HuH-7 (cell line): ENCODE measurements around the gene ANXA9.

ENCODE experiments used
- DNase-seq: peaks from one replicate; pipeline ENCODE4 v3.0.0; 2011; ENCODE audit warnings: low spot score

Gene ANXA9

DNA sequence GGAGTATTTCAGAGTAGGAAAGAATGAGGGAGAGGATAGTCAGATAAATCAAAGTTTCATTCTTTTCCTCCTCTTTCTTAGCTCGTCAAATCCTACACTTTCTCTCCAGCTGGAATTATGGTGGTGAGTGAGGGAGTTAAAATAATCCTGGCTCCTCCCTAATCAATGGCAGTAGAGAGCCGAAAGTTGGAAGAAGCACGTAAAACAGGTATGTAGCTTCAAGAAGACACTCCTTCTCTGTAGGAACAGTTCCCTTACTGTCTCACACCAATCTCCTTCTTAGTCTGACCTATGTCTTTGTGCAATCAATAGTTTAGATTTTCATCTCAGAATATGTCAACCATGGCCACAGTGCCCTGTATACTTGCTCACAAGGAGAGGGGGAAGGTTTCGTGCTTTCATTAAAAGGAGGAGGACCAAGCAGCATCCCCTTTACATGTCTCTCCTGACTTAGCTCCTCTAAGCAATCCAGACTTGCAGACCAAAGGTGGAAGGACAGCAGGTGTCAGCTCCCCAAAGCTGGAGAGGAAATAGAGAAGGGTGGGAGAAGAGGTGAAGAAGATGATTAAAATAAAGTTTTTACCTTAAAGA, 23.7 kb downstream of the ANXA9 start:
- no peak for DNase-seq

DNA sequence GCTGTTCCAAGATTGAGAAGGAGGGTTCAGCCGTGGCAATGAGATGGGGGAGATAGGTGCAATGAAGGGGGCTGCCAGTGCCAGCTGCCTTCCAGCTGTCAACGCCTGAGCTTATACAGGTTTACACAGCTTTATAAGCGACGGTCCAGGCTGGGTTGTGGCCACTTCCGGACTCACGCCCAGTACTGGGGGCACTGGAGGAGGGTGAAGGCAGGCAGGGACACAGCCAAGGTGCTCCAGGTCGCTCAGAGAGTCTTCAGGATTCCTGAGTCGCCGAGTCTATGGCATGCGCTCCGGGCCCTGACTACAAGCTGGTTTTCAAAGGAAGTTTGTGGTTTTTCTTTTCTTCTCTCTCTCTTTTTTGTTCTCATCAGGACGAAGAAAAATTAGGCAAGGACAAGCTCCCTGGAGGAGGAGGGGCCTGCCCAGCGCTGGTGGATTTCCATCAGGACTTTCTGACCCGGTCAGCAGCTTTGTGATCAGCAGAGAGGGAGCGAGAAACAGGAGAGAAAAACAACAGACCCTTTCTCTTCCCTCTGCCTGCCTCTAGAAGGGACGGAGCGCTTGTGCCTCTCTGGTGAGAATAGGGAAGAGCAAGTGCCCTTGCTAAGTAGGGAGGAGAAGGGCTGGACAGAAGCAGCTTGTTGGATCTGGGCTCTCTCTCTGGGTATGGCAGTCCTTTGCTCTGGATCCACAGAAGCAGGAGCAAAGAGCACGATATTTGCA, 24.4 kb downstream of the ANXA9 start, which contains the start of gene MINDY1:
MINDY1 (minus strand) TSS at position 576 of the 726 bp plus-strand sequence. CDS start 4,285 bp downstream, outside the sequence.
- peak; percentile 73 for DNase-seq

DNA sequence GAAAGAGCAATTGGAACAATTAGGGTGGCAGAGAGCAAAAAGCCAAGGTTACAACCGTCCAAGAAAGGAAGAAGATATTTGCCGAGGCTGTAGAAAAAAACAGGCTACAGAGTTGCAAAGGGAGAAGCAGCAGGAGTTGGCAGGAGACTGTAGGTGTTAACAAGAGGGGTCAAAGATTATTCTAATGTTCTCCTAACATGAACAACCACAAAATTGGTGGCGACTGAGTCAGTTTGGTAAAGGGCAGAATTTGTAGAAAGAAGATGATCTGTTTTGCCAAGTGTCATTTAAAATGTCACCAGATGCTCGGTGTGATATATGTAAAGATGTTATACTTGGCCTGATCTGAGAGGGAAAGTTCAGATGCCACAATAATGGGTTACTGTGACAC, 25.8 kb downstream of the ANXA9 start:
- DNase-seq = no peak

DNA sequence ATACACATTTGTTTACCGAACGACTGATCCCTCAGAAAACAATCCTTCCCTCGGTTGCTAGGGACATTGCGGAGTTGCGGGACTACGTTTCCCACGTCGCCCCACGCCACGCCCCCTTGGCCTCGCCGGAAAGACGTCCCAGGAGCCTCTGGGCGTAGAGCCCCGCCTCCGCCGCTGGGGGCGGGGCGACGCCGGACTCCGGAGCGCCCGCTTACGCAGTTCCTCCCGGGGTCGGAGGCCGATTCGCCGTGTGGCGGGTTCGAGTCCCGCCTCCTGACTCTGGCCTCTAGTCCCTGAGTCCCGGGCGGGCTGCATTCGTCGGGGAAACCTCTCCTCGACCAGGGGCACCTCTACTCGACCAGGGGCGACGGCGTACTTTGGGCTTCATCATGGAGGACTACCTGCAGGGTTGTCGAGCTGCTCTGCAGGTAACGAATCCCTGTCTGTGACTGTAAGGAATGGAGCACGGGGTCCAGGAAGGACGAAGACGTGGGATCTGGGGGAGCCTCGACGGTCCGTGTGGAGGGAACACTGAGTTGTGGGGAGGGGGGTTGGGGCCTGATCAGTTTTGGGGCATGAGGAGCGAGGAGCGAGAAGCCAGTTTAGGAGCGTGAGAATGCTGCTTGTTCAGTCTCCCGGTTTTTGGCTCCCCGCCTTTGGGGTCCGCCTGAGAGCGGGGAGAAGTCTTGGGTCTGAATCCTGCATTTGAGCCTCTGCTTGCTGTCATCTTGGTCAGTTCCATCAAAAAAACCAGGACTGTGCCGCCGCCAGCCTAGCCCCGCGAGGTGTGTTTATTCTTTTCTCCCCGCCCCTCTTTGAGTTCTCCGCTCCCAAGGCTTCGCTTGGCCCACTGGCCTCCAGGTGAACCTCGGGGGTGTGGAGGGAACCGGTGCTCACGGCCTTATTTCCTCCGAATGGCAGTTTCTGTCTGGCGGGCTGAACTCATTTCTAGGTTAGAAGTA, 26.4 kb downstream of the ANXA9 start, which contains the start of gene PRUNE1:
PRUNE1 (plus strand) TSS at position 206 of the 962 bp plus-strand sequence; CDS start at position 390, 184 bp downstream.
- DNase-seq = peak; percentile 88

DNA sequence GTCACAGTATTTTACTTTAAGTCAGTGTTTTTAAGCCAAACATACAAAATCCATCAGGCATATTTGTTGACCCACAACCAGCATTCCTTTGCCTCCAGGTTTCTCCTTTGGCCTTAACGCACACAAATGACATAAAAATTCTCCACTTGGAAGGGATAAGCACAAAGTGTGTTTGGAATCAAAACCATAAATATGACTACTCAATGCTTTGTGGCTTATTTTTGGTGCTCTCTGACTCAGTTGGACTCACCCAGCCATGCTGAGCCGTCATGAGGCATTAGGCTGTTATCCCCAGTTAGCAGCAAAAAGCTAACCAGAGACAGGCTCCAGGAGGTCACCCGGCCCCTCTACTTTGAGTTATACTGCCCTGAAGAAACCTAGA, 27.1 kb downstream of the ANXA9 start:
- DNase-seq = no peak

DNA sequence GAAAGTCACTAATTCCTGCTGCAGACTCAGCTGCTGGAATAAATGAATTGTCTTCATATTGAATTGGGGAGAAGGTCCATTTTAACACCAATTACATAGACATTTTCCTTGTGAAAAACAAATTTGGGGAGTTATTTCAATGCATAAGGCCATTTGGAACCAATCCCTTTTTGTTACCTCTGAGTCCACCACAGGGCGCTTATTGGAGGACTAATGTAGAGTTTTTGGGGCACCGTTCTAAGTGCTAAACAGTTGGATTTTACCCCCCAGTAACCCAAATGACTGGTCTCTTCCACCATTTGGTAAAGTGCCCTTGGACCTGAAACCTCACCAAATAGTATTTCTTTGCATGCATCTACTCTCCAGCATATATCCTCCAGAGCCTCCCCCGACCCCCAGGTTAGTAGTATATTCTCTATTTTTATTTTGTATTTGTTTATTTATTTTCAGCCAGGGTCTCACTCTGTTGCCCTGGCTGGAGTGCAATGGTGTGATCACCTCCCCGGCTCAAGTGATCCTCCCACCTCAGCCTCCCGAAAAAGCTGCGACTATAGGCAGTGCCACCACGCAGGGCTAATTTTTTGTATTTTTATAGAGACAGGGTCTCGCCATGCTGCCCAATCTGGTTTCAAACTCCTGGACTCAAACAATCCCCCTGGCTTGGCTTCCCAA, 27.7 kb downstream of the ANXA9 start:
- DNase-seq = no peak

DNA sequence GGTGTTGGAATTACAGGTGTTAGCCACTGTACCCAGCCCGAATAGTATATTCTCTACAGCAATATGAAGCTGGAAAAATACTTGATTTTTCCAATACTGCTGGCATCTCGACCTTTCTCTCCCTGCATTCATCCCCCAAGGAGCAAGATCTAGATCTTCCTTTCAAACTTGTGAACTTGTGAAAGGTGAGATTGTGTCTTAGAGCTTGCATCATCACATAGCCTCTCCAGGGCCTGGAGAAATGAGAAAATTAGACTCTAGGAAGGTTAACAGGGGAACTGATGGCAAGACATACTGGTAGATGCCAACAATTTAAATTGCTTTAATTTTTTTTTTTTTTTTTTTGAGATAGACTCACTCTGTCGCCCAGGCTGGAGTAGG, 28.2 kb downstream of the ANXA9 start:
- no peak for DNase-seq

DNA sequence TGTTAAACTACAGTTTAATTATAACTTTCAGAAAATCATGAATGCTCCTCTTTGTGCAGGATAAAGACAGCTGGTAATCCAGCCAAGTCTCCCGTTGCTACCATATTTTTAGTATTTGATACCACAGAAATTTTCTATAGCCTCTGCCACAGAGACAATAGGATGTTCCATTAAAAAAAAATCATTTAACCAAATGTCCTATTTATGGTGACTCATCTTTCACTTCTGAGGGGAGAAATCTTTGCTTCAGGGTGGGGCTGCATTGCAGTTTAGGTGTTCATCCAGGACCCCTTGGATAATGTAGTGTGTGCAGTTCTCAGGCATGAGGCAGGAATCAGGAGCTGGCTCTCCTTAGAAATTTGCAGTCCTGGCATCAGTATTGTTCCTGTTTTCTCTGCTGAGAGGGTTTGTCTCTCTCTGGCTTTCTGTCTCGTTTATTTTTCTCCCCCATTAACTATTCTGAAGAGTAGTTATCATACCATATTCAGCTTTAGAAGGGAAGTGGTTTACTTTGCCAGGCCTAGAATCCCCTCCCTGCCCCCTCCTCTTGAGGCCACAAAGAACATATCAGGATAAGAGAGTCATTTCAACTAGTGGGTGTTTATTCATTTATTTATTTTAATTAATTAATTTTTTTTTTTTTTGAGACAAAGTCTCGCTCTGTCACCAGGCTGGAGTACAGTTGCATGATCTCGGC, 29.2 kb downstream of the ANXA9 start:
- no peak for DNase-seq

DNA sequence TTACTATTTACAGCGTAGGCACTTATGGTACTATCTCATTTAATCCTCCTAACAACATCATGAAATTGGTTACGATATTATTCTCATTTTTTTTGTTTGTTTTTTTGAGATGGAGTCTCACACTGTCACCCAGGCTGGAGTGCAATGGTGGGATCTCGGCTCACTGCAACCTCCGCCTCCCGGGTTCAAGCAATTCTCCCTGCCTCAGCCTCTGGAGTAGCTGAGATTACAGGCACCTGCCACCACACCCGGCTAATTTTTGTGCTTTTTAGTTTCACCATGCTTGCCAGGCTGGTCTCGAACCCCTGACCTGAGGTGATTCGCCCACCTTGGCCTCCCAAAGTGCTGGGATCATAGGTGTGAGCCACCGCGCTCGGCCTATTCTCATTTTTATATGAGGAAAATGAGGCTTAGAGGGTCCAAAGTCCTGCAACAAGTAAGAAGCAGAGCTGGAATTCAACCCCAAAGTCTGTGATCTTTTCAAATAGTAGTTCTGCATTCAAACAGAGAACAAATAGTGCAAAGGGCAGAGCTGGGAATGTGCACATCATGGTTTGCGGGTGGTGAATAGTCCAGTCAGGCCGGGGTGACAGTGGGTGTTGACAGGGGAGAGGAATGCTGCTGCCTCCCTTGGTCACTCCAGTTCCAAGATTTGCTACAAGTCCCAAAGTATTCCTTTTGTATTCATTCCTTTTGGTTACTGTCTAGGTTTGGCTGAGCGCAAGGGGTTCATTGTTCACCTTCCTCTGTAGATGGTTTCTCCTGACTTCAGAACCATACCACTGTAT, 30.8 kb downstream of the ANXA9 start:
- DNase-seq = peak; percentile 61

DNA sequence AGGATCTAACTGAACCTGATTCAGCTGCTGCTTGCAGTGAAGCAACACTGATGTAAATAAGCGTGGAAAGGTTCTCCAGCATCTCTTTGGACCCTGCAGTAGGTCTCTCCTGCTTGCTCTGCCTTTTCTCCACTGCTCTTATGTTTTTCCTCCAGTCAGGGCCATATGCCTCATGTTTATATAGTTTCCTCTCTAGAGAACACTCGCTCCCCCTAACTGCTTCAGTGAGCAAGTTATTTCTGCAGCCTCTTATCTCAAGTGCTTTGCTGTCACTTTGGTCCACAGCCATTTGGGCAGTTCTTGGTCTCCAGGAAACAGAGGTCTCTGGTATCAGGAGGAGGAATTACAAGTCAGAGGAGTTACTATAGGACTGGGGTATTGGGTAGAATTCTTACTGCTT, 31.4 kb downstream of the ANXA9 start:
- DNase-seq = no peak

DNA sequence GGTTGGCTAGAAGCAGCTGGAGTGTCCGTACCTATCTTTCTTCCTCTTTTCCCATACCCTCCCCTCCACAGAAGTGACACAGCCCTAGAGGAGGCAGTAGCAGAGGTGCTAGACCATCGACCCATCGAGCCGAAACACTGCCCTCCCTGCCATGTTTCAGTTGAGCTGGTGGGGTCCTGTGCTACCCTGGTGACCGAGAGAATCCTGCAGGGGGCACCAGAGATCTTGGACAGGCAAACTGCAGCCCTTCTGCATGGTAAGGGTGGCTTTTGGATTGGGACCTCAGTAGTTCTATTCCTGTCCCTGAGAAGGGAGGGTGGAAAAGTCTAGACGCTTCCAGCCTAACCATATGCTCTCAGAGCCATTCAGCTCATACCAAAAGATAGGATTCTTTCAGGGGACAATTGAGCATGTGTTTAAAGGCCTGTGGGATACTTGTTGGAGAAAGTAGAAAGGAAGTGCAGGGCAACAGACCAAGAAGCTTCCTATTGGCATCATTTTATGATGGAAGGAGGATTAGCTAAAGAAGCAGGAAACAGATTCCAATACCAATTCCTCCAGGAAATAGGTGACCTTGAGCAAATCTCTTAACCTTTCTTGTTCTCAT, 42.6 kb downstream of the ANXA9 start:
- peak; percentile 61 for DNase-seq

DNA sequence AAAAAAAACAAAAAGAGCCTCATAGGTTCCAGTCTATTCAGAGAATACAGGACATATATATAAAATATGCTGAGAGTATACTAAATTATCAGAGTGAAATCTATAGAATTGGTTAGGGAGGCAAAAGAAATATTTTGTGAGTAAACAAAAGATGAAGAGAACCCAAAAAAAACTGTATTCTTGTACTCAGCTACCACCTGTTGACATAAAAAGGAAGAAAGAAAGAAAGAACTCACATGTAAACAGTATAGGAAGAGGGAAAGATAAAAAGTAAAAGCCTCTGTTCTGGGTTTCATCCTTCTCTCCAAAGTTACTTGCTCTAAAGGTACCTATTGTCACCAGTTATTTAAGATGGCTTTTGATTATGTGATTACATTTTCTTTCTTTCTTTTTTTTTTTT, 44.4 kb downstream of the ANXA9 start:
- no peak for DNase-seq

DNA sequence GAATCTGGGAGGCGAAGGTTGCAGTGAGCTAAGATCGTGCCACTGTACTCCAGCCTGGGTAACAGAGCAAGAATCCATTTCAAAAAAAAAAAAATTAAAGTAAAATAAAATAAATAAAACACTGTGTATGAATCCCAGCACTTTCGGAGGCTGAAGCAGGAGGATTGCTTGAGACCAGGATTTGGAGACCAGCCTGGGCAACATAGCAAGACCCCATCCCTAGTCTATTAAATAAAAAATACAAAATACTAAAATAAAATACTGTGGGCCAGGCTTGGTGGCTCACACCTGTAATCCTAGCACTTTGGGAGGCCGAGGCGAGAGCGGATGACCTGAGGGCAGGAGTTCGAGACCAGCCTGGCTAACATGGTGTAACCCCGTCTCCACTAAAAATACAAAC, 50.1 kb downstream of the ANXA9 start:
- DNase-seq = no peak

DNA sequence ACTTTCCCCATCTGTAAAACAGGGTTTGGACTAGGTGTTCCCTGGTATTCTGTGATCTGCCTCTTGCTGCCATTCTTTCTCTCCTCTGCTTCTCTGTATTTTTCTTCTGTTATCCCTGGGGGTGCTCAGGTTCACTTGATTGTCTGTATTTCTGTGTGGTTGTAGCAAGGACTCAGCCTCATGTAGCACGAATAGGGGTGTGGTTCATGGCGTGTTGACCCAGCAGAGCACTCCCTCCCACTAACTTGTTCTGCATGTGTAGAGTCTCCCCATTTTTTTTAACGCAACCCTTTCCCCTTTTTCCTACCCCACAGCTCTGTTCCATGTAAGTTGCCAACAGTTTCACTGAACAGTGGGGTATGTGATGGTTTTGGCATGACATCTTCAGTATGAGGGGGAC, 53.1 kb downstream of the ANXA9 start:
- no peak for DNase-seq

DNA sequence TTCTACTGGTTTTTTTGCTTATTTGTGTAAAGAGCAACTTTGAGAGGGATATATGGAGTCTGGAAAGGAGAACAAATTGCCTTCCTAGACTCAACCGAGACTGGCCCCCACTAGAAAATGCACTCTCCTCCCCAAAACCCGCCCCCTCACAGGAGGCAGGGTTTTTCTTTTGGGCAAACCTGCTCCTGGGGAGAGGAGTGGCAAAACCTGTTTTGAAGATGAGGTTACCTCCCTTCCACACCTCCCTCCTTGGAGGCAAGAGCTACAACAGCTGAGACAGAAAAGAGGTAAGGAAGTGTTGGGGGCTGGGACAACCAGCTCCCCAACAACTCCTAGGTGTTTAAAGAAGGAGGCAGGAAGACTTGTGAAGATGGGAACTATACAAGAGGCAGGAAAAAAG, 54.3 kb downstream of the ANXA9 start, which contains the start of gene BNIPL:
BNIPL (plus strand) TSS at position 231 of the 400 bp plus-strand sequence; CDS start at position 371, 140 bp downstream.
- no peak for DNase-seq

DNA sequence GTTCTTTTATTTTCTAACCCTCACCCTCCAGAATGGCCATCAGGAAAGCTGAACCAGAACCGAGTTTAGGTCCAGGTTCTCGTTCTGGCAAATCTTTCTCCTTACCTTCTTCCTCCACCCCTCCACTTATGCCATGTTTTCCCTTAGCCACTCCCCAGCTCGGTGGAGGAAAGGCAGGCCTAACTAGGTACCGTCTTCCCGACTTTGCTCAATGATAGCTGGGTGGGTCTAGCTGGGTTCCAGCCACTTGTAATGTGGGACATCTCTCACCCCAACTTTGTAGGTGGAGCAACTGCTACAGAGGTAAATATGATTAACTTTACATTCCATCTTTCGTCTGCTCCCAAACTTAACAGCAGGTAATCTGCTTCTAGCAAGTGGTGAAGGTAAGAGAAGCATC, 54.9 kb downstream of the ANXA9 start:
- no peak for DNase-seq

DNA sequence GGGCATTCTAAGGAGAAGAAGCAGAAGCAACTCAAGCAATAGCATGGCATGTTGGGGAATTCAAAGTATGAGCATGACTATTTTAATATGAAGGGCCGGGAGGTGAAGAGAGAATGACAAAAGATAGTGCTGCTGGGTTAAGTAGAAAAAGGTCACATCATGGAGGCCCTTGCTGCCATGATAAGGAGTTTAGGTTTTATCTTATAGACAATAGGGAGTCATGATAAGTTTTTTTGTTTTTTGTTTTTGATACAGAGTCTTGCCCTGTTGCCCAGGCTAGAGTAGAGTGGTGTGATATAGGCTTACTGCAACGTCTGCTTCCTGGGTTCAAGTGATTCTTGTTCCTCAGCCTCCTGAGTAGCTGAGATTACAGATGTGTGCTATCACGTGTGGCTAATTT, 57.4 kb downstream of the ANXA9 start:
- DNase-seq = no peak

DNA sequence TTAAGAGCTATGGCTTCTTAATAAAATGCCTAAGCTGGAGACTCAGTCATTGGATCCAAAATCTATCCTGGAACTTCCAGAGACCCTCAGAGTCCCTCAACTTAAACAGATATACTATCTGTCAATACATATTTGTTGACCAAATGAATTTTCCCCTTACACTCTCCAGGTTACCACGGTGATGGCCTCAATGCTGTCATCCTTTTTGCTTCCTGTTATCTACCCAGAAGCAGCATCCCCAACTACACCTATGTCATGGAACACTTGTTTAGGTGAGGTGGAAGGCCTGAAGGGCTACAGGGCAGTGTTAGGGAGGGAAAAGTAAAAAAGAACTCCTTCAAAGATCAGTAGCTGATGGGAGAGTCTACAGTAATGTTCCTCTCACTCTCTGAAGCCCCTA, 61.1 kb downstream of the ANXA9 start:
- DNase-seq = no peak
